GM12875 (cell line): Measurements from ENCODE around the gene SLC26A5.

Experiments used
- H3K4me3 ChIP-seq: one replicate; pipeline ENCODE4 v1.5.1; 2011; ENCODE audit warnings: low read depth, low read length, control low read depth
- TF ChIP-seq, protein P1 (sequence below): IDR thresholded peaks from 2 replicates; pipeline ENCODE4 v1.5.1; 2011; ENCODE audit warnings: low read depth, mild to moderate bottlenecking, control low read depth, inconsistent platforms, low read length, moderate library complexity, borderline replicate concordance; ENCODE audit not compliant: insufficient read depth

The SLC26A5 gene

GRCh38 chr7:103325744-103326143 is 120.3 kb downstream of the SLC26A5 start:
- TF ChIP-seq, protein P1, sequence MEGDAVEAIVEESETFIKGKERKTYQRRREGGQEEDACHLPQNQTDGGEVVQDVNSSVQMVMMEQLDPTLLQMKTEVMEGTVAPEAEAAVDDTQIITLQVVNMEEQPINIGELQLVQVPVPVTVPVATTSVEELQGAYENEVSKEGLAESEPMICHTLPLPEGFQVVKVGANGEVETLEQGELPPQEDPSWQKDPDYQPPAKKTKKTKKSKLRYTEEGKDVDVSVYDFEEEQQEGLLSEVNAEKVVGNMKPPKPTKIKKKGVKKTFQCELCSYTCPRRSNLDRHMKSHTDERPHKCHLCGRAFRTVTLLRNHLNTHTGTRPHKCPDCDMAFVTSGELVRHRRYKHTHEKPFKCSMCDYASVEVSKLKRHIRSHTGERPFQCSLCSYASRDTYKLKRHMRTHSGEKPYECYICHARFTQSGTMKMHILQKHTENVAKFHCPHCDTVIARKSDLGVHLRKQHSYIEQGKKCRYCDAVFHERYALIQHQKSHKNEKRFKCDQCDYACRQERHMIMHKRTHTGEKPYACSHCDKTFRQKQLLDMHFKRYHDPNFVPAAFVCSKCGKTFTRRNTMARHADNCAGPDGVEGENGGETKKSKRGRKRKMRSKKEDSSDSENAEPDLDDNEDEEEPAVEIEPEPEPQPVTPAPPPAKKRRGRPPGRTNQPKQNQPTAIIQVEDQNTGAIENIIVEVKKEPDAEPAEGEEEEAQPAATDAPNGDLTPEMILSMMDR: no peak
- H3K4me3 ChIP-seq: no peak overlapping the region
